Right lobe of liver (tissue), 6 donors: Measurements from ENCODE around the gene TNFRSF8. TPM values are rescaled to one million over a fixed set of nuclear protein-coding genes. Genes with fewer than 3 reads are reported as not detected.
A peak's percentile ranks its signal among the peaks of the same experiment; 100 is the strongest.

ENCODE experiments used
- ATAC-seq, 4 donors: fragments of 200-7000 bp; cut with Tn5 transposase; one replicate each; pipeline ENCODE4 v1.9.1; 2020; ENCODE audit warnings: mild to moderate bottlenecking in 4 of 4, moderate library complexity in 4 of 4
- DNase-seq, 3 donors: peaks; one replicate each; pipeline ENCODE4 v3.0.0-alpha.2; 2020
- H3K27ac ChIP-seq, 3 donors: fragments of 200-600 bp; one replicate each; pipeline ENCODE4 v1.8.0; 2022
- H3K27me3 ChIP-seq, 2 donors: fragments of 200-600 bp; one replicate each; pipeline ENCODE4 v1.8.0; 2022
- H3K36me3 ChIP-seq, 4 donors: fragments of 200-600 bp; sonication (generic) in 1 of 4; one replicate each; pipeline versions ENCODE4 v1.5.1 to v1.8.0; 2017 to 2022; ENCODE audit warnings: control low read depth in 1 of 4
- H3K4me1 ChIP-seq, 4 donors: fragments of 200-600 bp; sonication (generic) in 1 of 4; one replicate each; pipeline versions ENCODE4 v1.5.1 to v1.8.0; 2017 to 2022; ENCODE audit warnings: control low read depth in 1 of 4
- H3K4me3 ChIP-seq, 3 donors: fragments of 200-600 bp; one replicate each; pipeline ENCODE4 v1.8.0; 2022
- H3K9me3 ChIP-seq, 4 donors: fragments of 200-600 bp; sonication (generic) in 1 of 4; one replicate each; pipeline versions ENCODE4 v1.5.1 to v1.8.0; 2017 to 2022; ENCODE audit warnings: control low read depth in 1 of 4
- CTCF ChIP-seq, 4 donors: fragments of 200-600 bp in 3 of 4; fragments of 450-650 bp in 1 of 4; IDR thresholded peaks; one replicate each; pipeline versions ENCODE4 v1.5.1 to v1.8.0; 2016 to 2022; ENCODE audit warnings: antibody characterized with exemption in 4 of 4, mild to moderate bottlenecking in 2 of 4
- POLR2A ChIP-seq: fragments of 450-650 bp; IDR thresholded peaks from one replicate; pipeline ENCODE4 v1.6.1; 2017; ENCODE audit warnings: antibody characterized with exemption, mild to moderate bottlenecking
- WGBS: methylation state at CpG from one replicate; pipeline ENCODE4 v1.1.6; 2018; ENCODE audit warnings: low coverage, low lambda C conversion rate; ENCODE audit not compliant: insufficient coverage; ENCODE audit errors: missing lambda C conversion rate; 5-methylcytosine and 5-hydroxymethylcytosine counted together
- intact Hi-C, 2 donors: fragments of 100-400 bp; cut with DNase I; formaldehyde crosslinking; loops; one replicate each; pipeline versions ENCODE4 v1.11.2 to v1.14.1; 2022
- total RNA-seq, 6 experiments: library from RNA; depleted of rRNA in 2 of 6; stranded (reverse); fragments of >200 nt in 2 of 6; fragmentation: NEBNext Ultra II Directional in 3 of 6; extraction: Animal tissue kit (Norgen Biotek cat#: 25700) in 3 of 6; gene quantifications; one replicate each; pipeline versions ENCODE4 v1.1.0 to v1.2.4, GENCODE V29; 2016 to 2023
- donor health status: DM: no; HTN: yes; CAD: no.
- donor health status: DM: no; HTN: no; CAD: no.
- donor health status: DM: no; HTN: no; CAD: no.
- donor health status: DM: no; HTN: yes; CAD: no.
- donor health status: DM: no; HTN: yes; CAD: no.

TNFRSF8 gene
- total RNA-seq, 6 experiments from 2014 or later: 0.12 to 0.29 (median 0.19) TPM; not detected in 1

- ATAC-seq: peak; percentile 40 to 63 (median 52)
- peak overlapping the region in 1 of 3 donors; percentile 4 for H3K4me3 ChIP-seq
- peaks cover 0 to 46% (median 13%) of the 10 kb centered on the region in 4 donors for H3K4me1 ChIP-seq
Measured at GRCh38 chr1:12146343-12147112, 83.4 kb downstream of the TNFRSF8 start.

GRCh38 chr1:12147201-12147701, 84.1 kb downstream of the TNFRSF8 start:
- Histone ChIP-seq H3K4me1 (peaks cover 0 to 53% (median 13%) of the 10 kb centered on the region in 4 donors), H3K27ac (peak overlapping the region; percentile 50 to 95 (median 90)), H3K9me3 (no peaks in the 10 kb centered on the region), H3K36me3 (no peaks in the 10 kb centered on the region), H3K27me3 (no peaks in the 10 kb centered on the region), H3K4me3 (peak overlapping the region in 1 of 3 donors; percentile 4)
- DNase-seq: peak in 1 of 3 donors; percentile 41
- intact Hi-C loops: no loop called here
- WGBS: 13% methylated on average over 2 of the region's 8 CpGs
- ATAC-seq: peak; percentile 26 to 51 (median 34)
- TF ChIP-seq CTCF (IDR thresholded peaks at IDR 0.05) (no peak), POLR2A (no peak)

More at GRCh38 chr1:12146343-12147112, 83.4 kb downstream of the TNFRSF8 start:
- Histone ChIP-seq H3K36me3 (no peaks in the 10 kb centered on the region), H3K9me3 (no peaks in the 10 kb centered on the region), H3K27me3 (no peaks in the 10 kb centered on the region), H3K27ac (peak overlapping the region; percentile 50 to 95 (median 90))
- intact Hi-C loops: no loop called here
- peak in 2 of 3 donors; percentile 47 to 81 for DNase-seq
- TF ChIP-seq CTCF (IDR thresholded peaks at IDR 0.05) (no peak), POLR2A (no peak)
- WGBS: 43% methylated on average over 12 of the region's 20 CpGs

- Histone ChIP-seq H3K36me3 (no peaks in the 10 kb centered on the region), H3K4me3 (peak overlapping the region in 1 of 3 donors; percentile 7), H3K27me3 (no peaks in the 10 kb centered on the region), H3K4me1 (peaks cover 0 to 54% (median 13%) of the 10 kb centered on the region in 4 donors), H3K27ac (peak overlapping the region; percentile 50 to 95 (median 90)), H3K9me3 (no peaks in the 10 kb centered on the region)
- peak; percentile 63 to 79 (median 73) for ATAC-seq
- peak; percentile 77 to 89 (median 89) for DNase-seq
- TF ChIP-seq POLR2A (peak; percentile 24), CTCF (IDR thresholded peaks at IDR 0.05) (no peak)
- 36% methylated on average over 6 of the region's 8 CpGs for WGBS
- intact Hi-C loops: no loop called here
Measured at GRCh38 chr1:12148160-12148957, 85.3 kb downstream of the TNFRSF8 start.

- DNase-seq (no peak), ATAC-seq (no peak)
- WGBS: 71% methylated on average over 5 of the region's 5 CpGs
- TF ChIP-seq CTCF (IDR thresholded peaks at IDR 0.05): no peak
- TF ChIP-seq POLR2A: no peak
- Histone ChIP-seq H3K4me1 (peaks cover 0 to 49% (median 13%) of the 10 kb centered on the region in 4 donors), H3K4me3 (no peak overlapping the region), H3K27me3 (no peaks in the 10 kb centered on the region), H3K27ac (peak overlapping the region; percentile 69 to 95 (median 90)), H3K36me3 (no peaks in the 10 kb centered on the region), H3K9me3 (no peaks in the 10 kb centered on the region)
- intact Hi-C loops: no loop called here
Measured at GRCh38 chr1:12148958-12149790, 86.1 kb downstream of the TNFRSF8 start.
